Left lung (tissue), 10 donors: Measurements from ENCODE around the gene SEBOX. TPM values are rescaled to one million over a fixed set of nuclear protein-coding genes. Genes with fewer than 3 reads are reported as not detected.

Experiments used
- ATAC-seq: fragments of 200-7000 bp; cut with Tn5 transposase; one replicate; pipeline ENCODE4 v1.9.1; 2020; ENCODE audit warnings: moderate library complexity
- DNase-seq, 4 donors: peaks; one replicate each; pipeline ENCODE4 v3.0.0-alpha.2; 2013 to 2020
- H3K27ac ChIP-seq, 2 donors: fragments of 200-600 bp; sonication (generic) in 1 of 2; one replicate each; pipeline versions ENCODE4 v1.5.0 to v1.8.0; 2020 to 2021
- H3K27me3 ChIP-seq, 2 donors: fragments of 200-600 bp; sonication (generic) in 1 of 2; one replicate each; pipeline versions ENCODE4 v1.5.0 to v1.8.0; 2020 to 2021
- H3K36me3 ChIP-seq, 2 donors: fragments of 200-600 bp; sonication (generic) in 1 of 2; one replicate each; pipeline versions ENCODE4 v1.5.0 to v1.8.0; 2020 to 2021
- H3K4me1 ChIP-seq, 2 donors: fragments of 200-600 bp; one replicate each; pipeline ENCODE4 v1.8.0; 2021
- H3K4me3 ChIP-seq, 2 donors: fragments of 200-600 bp; sonication (generic) in 1 of 2; one replicate each; pipeline versions ENCODE4 v1.5.0 to v1.8.0; 2020 to 2021; ENCODE audit warnings: mild to moderate bottlenecking in 1 of 2
- H3K9me3 ChIP-seq, 2 donors: fragments of 200-600 bp; sonication (generic) in 1 of 2; one replicate each; pipeline versions ENCODE4 v1.5.0 to v1.8.0; 2020 to 2021
- intact Hi-C, 2 donors: fragments of 100-400 bp; cut with DNase I; formaldehyde crosslinking; loops; one replicate each; pipeline versions ENCODE4 v1.11.2 to v1.14.2; 2022
- polyA plus RNA-seq, 6 donors: library from polyadenylated mRNA; unstranded; fragments of 120-200 nt; gene quantifications; one replicate each; pipeline ENCODE4 v1.2.1, GENCODE V29; 2013; ENCODE audit not compliant: insufficient read length in 6 of 6
- total RNA-seq, 2 donors: library from RNA; stranded (reverse); fragmentation: NEBNext Ultra II Directional; extraction: Animal tissue kit (Norgen Biotek cat#: 25700); gene quantifications; one replicate each; pipeline ENCODE4 v1.2.1, GENCODE V29; 2021
- TF ChIP-seq, protein P1 (sequence below), 2 donors: fragments of 200-600 bp; sonication (generic) in 1 of 2; IDR thresholded peaks; one replicate each; pipeline versions ENCODE4 v1.5.0 to v1.8.0; 2021; ENCODE audit warnings: antibody characterized with exemption in 2 of 2
- donor health status: DM: no; HTN: yes; CAD: no.
- donor health status: DM: no; HTN: no; CAD: no.

The SEBOX gene
- total and polyA plus RNA-seq, 8 donors, result not detected

DNA sequence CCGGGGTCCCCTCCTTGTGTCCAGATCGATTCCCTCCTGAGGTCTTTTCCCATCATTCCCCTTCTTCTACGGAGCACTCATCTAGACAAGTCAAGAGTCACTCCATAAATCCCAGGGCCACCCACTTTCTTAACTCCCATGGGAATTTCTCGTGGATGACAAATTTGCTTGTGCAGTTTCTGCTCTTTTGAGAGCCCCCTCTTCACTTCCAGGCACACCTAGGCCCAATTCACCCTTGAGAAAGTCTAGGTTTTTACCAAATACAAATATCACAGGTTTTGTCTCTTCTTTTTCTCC is 7.2 kb downstream of the SEBOX start:
- intact Hi-C loops, result no loop called here
- no peak for ATAC-seq
- DNase-seq, result no peak
- H3K4me1 ChIP-seq, result peaks cover 17 to 33% of the 10 kb centered on the region in 2 donors
- H3K36me3 ChIP-seq, result peaks cover 0 to 63% of the 10 kb centered on the region in 2 donors
- peak overlapping the region; percentile 84 to 88 for H3K27ac ChIP-seq
- no peaks in the 10 kb centered on the region for H3K27me3 ChIP-seq
- no peaks in the 10 kb centered on the region for H3K9me3 ChIP-seq
- peak overlapping the region; percentile 95 to 98 for H3K4me3 ChIP-seq
- TF ChIP-seq, protein P1, sequence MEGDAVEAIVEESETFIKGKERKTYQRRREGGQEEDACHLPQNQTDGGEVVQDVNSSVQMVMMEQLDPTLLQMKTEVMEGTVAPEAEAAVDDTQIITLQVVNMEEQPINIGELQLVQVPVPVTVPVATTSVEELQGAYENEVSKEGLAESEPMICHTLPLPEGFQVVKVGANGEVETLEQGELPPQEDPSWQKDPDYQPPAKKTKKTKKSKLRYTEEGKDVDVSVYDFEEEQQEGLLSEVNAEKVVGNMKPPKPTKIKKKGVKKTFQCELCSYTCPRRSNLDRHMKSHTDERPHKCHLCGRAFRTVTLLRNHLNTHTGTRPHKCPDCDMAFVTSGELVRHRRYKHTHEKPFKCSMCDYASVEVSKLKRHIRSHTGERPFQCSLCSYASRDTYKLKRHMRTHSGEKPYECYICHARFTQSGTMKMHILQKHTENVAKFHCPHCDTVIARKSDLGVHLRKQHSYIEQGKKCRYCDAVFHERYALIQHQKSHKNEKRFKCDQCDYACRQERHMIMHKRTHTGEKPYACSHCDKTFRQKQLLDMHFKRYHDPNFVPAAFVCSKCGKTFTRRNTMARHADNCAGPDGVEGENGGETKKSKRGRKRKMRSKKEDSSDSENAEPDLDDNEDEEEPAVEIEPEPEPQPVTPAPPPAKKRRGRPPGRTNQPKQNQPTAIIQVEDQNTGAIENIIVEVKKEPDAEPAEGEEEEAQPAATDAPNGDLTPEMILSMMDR (IDR thresholded peaks at IDR 0.05), result no peak

DNA sequence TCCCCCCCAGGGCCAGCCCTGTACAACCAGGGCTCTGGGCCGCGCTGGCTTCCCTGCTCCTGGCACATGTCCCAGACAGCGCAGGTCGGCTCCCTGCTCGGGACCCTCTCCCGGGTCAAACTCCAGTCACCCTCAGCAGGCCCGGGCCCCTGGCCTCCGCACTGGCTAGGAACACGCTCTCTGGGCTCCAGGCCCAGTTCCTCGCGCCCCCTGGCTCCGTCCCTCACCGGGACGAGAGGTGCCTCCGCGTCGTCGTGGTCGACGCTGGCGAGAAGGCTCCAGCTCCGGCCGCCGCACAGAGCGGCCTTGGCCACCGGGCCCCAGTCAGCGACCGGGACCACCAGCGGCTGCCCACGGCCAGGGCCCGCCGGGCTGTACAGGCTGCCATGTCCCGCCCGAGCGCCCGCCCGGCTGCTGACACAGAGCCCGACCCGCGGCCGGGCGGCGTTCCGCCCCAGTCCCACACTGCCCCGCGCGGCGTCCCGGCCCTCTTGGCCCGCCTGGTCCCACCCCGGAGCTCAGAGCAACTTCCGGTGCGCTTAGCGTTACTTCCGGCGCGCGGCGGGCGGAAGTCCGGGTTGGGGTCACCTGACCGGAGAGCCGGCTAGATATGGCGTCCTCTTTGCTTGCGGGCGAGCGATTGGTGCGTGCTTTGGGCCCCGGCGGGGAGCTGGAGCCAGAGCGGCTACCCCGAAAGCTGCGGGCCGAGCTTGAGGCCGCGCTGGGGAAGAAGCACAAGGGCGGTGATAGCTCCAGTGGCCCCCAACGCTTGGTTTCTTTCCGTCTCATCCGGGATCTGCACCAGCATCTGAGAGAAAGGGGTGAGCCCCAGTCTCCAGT is 7.7 kb downstream of the SEBOX start, which contains the start of gene POLDIP2:
TSS of gene POLDIP2 (minus strand) at position 467 of the 840 bp plus-strand sequence. CDS start at position 388, 79 bp downstream.
- H3K27me3 ChIP-seq, result no peaks in the 10 kb centered on the region
- peaks cover 17 to 33% of the 10 kb centered on the region in 2 donors for H3K4me1 ChIP-seq
- DNase-seq (peak; percentile 92 to 99 (median 96)), ATAC-seq (peak; percentile 100)
- H3K4me3 ChIP-seq, result peak within 1 kb of the TSS; percentile 95 to 98
- peaks cover 0 to 63% of the 10 kb centered on the region in 2 donors for H3K36me3 ChIP-seq
- intact Hi-C loops, result no loop called here
- no peaks in the 10 kb centered on the region for H3K9me3 ChIP-seq
- TF ChIP-seq, protein P1 (IDR thresholded peaks at IDR 0.05), result peak in 1 of 2 donors; percentile 29
- peak within 1 kb of the TSS; percentile 84 to 88 for H3K27ac ChIP-seq

DNA sequence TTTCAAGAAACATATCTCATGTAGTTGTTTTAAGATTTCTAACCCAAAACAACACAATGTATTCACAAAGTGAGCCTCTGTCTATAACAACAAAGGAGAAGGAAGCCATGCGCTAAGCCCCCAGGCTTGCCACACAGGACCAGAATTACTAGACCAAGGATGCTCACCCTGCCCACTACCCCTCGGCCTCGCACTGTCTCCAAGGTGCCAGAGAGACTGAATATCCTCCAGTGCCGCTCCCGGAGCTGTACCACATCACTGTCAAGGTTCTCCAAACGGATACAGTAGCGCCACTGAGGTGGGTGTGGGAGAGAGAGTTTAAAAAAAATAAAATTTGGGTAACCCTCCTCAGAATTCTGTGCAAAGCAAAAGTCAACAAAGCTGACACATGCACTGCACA is 14.7 kb downstream of the SEBOX start:
- intact Hi-C loops, result no loop called here
- TF ChIP-seq, protein P1 (IDR thresholded peaks at IDR 0.05), result no peak
- DNase-seq, result no peak
- no peak overlapping the region for H3K4me3 ChIP-seq
- peaks cover 0 to 98% of the 10 kb centered on the region in 2 donors for H3K36me3 ChIP-seq
- H3K4me1 ChIP-seq, result peaks cover 0 to 14% of the 10 kb centered on the region in 2 donors
- H3K27ac ChIP-seq, result no peak overlapping the region
- no peaks in the 10 kb centered on the region for H3K9me3 ChIP-seq
- no peaks in the 10 kb centered on the region for H3K27me3 ChIP-seq
- no peak for ATAC-seq

DNA sequence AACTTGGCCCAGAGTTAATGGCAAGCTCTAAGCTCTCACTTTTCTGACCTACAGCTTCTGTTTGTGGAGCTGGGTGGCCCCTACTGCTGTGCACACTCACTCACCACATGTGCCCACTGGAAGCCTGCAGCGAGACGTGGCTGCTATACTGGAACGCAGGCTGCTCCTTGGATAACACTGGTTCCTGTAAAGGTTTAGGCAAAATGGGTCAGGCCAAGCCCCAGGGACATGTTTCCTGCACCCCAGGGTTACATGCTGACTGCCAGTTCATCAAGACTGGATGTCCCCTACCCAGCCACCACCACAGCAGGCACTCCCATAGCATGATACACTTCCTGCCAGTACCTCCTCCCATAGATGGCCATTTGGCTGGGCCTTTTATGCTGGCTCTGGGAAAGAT is 16.0 kb downstream of the SEBOX start:
- Histone ChIP-seq H3K36me3 (peaks cover 0 to 100% of the 10 kb centered on the region in 2 donors), H3K9me3 (no peaks in the 10 kb centered on the region), H3K4me1 (peaks cover 0 to 14% of the 10 kb centered on the region in 2 donors), H3K27ac (no peak overlapping the region), H3K4me3 (no peak overlapping the region), H3K27me3 (no peaks in the 10 kb centered on the region)
- TF ChIP-seq, protein P1 (IDR thresholded peaks at IDR 0.05), result no peak
- DNase-seq (no peak), ATAC-seq (no peak)
- intact Hi-C loops, result no loop called here

DNA sequence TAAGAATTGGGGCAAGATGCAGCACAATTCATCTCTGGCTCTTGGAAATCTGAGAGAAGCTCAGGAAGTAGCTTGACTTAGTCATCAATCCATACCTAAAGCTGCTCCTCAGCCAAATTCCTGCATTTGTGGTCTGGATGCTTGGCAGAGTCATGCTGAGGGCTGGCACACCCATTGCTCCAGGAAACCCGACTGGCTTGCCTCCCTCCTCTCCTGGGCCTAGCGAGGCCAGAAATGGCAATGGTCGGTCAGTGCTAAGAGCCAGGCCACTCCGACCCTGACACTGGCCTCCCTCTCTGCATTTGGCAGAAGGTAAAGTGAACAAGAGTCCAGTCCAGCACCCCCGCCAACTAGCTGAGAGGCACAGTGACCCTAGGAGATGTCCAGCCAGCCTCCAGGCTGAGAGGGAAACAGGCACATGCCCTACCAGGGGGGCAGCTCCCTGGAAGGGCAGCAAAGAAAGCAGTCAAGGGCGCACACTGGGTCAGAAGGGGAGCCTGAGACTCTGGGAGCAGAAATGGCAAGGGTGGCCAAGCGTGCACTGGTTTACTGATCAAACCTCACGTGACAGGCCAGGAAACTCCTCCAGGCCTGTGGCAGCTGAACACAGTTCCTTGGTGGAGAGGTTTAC is 17.6 kb downstream of the SEBOX start:
- Histone ChIP-seq H3K4me3 (no peak overlapping the region), H3K9me3 (no peaks in the 10 kb centered on the region), H3K27me3 (no peaks in the 10 kb centered on the region), H3K4me1 (peaks cover 0 to 14% of the 10 kb centered on the region in 2 donors), H3K36me3 (peaks cover 0 to 100% of the 10 kb centered on the region in 2 donors), H3K27ac (peak overlapping the region in 1 of 2 donors; percentile 25)
- TF ChIP-seq, protein P1 (IDR thresholded peaks at IDR 0.05), result no peak
- intact Hi-C loops, result no loop called here
- ATAC-seq (no peak), DNase-seq (no peak)
